ENCODE results near the gene FEM1A. TPM values are rescaled to one million over a fixed set of nuclear protein-coding genes. Genes with fewer than 3 reads are reported as not detected.

Gene FEM1A
- total and polyA plus RNA-seq, 2 of the 13 experiments (the other 11 are each of a cell fraction or from before 2014, with no cell fraction given): 3.2 to 10.8 TPM

DNA sequence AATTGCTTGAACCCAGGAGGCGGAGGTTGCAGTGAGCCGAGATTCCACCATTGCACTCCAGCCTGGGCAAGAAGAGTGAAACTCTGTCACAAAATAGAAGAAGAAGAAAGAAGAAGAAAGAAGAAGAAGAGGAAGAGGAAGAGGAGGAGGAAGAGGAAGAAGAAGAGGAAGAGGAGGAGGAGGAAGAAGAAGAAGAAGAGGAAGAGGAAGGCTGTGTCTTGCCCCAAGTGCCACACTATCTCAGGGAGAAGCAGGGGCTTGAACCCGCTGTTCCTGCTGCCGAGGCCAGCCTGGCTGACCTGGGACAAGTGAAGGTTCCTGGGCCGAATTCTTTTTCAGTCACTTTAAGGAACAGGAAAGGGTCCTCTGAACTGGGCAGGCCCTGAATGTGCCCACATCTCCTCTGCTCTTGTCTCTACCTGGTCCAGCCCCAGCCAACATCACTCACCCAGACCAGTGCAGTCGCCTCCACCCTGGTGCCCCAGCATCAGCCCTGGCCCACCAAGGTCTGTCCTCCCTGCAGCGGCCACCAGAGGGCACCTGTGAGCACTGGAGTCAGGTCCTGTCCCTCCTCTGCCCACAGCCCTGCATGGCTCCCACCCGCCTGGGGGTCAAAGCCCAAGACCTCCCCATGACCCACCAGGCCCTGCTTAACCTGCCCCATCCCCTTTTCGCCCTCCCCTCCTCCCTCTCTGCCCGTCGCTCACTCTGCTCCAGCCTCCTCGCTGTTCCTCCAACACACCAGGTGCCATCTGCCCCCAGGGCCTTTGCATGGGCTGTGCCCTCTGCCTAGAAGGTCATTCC, 20.0 kb downstream of the FEM1A start (continued):
- TF ChIP-seq, protein P1, sequence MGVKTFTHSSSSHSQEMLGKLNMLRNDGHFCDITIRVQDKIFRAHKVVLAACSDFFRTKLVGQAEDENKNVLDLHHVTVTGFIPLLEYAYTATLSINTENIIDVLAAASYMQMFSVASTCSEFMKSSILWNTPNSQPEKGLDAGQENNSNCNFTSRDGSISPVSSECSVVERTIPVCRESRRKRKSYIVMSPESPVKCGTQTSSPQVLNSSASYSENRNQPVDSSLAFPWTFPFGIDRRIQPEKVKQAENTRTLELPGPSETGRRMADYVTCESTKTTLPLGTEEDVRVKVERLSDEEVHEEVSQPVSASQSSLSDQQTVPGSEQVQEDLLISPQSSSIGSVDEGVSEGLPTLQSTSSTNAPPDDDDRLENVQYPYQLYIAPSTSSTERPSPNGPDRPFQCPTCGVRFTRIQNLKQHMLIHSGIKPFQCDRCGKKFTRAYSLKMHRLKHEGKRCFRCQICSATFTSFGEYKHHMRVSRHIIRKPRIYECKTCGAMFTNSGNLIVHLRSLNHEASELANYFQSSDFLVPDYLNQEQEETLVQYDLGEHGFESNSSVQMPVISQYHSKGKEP (CRISPR knock-in tag; IDR thresholded peaks at IDR 0.05): no peak
- TF ChIP-seq ZBTB7B (CRISPR knock-in tag; IDR thresholded peaks at IDR 0.05): peak; percentile 68
- TF ChIP-seq, protein P2, sequence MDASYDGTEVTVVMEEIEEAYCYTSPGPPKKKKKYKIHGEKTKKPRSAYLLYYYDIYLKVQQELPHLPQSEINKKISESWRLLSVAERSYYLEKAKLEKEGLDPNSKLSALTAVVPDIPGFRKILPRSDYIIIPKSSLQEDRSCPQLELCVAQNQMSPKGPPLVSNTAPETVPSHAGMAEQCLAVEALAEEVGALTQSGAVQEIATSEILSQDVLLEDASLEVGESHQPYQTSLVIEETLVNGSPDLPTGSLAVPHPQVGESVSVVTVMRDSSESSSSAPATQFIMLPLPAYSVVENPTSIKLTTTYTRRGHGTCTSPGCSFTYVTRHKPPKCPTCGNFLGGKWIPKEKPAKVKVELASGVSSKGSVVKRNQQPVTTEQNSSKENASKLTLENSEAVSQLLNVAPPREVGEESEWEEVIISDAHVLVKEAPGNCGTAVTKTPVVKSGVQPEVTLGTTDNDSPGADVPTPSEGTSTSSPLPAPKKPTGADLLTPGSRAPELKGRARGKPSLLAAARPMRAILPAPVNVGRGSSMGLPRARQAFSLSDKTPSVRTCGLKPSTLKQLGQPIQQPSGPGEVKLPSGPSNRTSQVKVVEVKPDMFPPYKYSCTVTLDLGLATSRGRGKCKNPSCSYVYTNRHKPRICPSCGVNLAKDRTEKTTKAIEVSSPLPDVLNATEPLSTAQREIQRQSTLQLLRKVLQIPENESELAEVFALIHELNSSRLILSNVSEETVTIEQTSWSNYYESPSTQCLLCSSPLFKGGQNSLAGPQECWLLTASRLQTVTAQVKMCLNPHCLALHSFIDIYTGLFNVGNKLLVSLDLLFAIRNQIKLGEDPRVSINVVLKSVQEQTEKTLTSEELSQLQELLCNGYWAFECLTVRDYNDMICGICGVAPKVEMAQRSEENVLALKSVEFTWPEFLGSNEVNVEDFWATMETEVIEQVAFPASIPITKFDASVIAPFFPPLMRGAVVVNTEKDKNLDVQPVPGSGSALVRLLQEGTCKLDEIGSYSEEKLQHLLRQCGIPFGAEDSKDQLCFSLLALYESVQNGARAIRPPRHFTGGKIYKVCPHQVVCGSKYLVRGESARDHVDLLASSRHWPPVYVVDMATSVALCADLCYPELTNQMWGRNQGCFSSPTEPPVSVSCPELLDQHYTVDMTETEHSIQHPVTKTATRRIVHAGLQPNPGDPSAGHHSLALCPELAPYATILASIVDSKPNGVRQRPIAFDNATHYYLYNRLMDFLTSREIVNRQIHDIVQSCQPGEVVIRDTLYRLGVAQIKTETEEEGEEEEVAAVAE (CRISPR knock-in tag; IDR thresholded peaks at IDR 0.05; ENCODE audit: borderline replicate concordance): no peak
- TF ChIP-seq ISX (CRISPR knock-in tag; conservative IDR thresholded peaks at IDR 0.05): no peak
- TF ChIP-seq ZKSCAN8 (CRISPR knock-in tag; IDR thresholded peaks at IDR 0.05; ENCODE audit: borderline replicate concordance): no peak
- TF ChIP-seq KLF16 (CRISPR knock-in tag; IDR thresholded peaks at IDR 0.05): 0 out of 4 replicates have a peak, but pooled peaks of 1 of the 2 experiments have one; percentile 31
- no peak for TF ChIP-seq SIX4 (CRISPR knock-in tag; IDR thresholded peaks at IDR 0.05)
- no peak for TF ChIP-seq XBP1 (CRISPR knock-in tag; IDR thresholded peaks at IDR 0.05)
- TF ChIP-seq ZNF782 (CRISPR knock-in tag; IDR thresholded peaks at IDR 0.05; ENCODE audit: borderline replicate concordance): no peak
- TF ChIP-seq ZNF614 (CRISPR knock-in tag; IDR thresholded peaks at IDR 0.05; ENCODE audit: borderline replicate concordance): no peak
- TF ChIP-seq MAZ (IDR thresholded peaks at IDR 0.05; ENCODE audit: borderline replicate concordance, low read depth, low read length): no peak
- no peak for TF ChIP-seq MAZ (CRISPR knock-in tag; IDR thresholded peaks at IDR 0.05; ENCODE audit: low read depth)
- TF ChIP-seq ZNF143 (CRISPR knock-in tag; IDR thresholded peaks at IDR 0.05): no peak
- no peak for TF ChIP-seq HOXA9 (CRISPR knock-in tag; IDR thresholded peaks at IDR 0.05; ENCODE audit: borderline replicate concordance)
- TF ChIP-seq NFE2 (CRISPR knock-in tag; IDR thresholded peaks at IDR 0.05): no peak
- TF ChIP-seq ZNF44 (CRISPR knock-in tag; IDR thresholded peaks at IDR 0.05): no peak
- no peak for TF ChIP-seq ZNF552 (CRISPR knock-in tag; IDR thresholded peaks at IDR 0.05; ENCODE audit: borderline replicate concordance)
- TF ChIP-seq, protein P3, sequence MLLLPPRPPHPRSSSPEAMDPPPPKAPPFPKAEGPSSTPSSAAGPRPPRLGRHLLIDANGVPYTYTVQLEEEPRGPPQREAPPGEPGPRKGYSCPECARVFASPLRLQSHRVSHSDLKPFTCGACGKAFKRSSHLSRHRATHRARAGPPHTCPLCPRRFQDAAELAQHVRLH (CRISPR knock-in tag; IDR thresholded peaks at IDR 0.05; ENCODE audit: borderline replicate concordance, low read depth): 0 out of 2 replicates have a peak, but pooled peaks have one; percentile 27
- TF ChIP-seq ISL2 (CRISPR knock-in tag; IDR thresholded peaks at IDR 0.05): no peak
- TF ChIP-seq FOXA1 (IDR thresholded peaks at IDR 0.05): no peak
- peak; percentile 17; the same call in 1 of the 2 replicates for TF ChIP-seq FOXA1 (CRISPR knock-in tag; IDR thresholded peaks at IDR 0.05)
- TF ChIP-seq, protein P4, sequence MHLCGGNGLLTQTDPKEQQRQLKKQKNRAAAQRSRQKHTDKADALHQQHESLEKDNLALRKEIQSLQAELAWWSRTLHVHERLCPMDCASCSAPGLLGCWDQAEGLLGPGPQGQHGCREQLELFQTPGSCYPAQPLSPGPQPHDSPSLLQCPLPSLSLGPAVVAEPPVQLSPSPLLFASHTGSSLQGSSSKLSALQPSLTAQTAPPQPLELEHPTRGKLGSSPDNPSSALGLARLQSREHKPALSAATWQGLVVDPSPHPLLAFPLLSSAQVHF (CRISPR knock-in tag; IDR thresholded peaks at IDR 0.05): no peak
- TF ChIP-seq, protein P5, sequence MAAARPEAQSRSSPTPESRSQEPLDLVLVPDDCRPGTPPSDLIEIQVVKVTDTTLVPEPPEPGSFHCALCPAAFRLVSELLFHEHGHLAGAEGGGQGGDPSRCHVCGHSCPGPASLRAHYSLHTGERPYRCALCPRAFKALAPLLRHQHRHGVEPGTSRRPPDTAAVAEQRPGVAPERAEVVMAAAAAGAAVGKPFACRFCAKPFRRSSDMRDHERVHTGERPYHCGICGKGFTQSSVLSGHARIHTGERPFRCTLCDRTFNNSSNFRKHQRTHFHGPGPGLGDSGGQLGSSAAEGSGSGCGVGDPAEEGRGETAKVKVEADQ (CRISPR knock-in tag; IDR thresholded peaks at IDR 0.05; ENCODE audit: borderline replicate concordance): no peak
